Omental fat pad (tissue), 4 donors: Measurements from ENCODE around the gene ARHGAP8. TPM values are rescaled to one million over a fixed set of nuclear protein-coding genes. Genes with fewer than 3 reads are reported as not detected.

Experiments
- ATAC-seq: fragments of 150-250 bp; one replicate; pipeline ENCODE4 v1.9.1; 2016; ENCODE audit warnings: mild to moderate bottlenecking, moderate library complexity; ENCODE audit not compliant: low FRiP score
- DNase-seq: peaks from one replicate; pipeline ENCODE4 v3.0.0-alpha.2; 2019; ENCODE audit warnings: low spot score
- CTCF ChIP-seq, 3 donors: fragments of 450-650 bp; IDR thresholded peaks; one replicate each; pipeline ENCODE4 v1.5.1; 2016 to 2017; ENCODE audit warnings: antibody characterized with exemption in 3 of 3, mild to moderate bottlenecking in 3 of 3, moderate library complexity in 2 of 3
- total RNA-seq, 4 donors: library from RNA; depleted of rRNA; stranded (reverse); fragments of >200 nt; gene quantifications; one replicate each; pipeline ENCODE4 v1.1.0, GENCODE V29; 2016

The ARHGAP8 gene
- total RNA-seq, 4 donors from 2014 or later = 0.46 to 2.2 (median 1.9) TPM; not detected in 1

GRCh38 chr22:44825310-44826150, 73.2 kb downstream of the ARHGAP8 start:
- no peak for TF ChIP-seq CTCF (IDR thresholded peaks at IDR 0.05)
- ATAC-seq (no peak), DNase-seq (no peak)

- ATAC-seq = no peak
- no peak for DNase-seq
- no peak for TF ChIP-seq CTCF (IDR thresholded peaks at IDR 0.05)
These were observed 75.4 kb downstream of the ARHGAP8 start for GRCh38 chr22:44827666-44828190.

DNA sequence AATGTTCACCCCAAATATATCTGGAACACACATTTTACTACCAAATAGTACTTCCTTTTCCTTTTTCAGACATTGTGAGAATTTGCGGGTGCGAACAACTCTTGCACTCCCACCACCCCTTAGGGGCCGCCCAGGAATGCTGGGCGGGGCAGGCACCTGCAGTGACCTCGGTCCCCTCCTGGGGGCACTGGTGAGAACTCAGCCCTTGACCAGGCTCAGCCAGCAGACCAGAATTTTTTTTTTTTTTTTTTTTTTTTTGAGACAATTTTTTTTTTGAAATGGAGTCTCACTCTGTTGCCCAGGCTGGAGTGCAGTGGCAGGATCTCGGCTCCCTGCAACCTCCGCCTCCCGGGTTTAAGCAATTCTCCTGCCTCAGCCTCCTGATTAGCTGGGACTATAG, 75.8 kb downstream of the ARHGAP8 start:
- ATAC-seq = no peak
- DNase-seq = no peak
- no peak for TF ChIP-seq CTCF (IDR thresholded peaks at IDR 0.05)

- ATAC-seq = no peak
- no peak for DNase-seq
- no peak for TF ChIP-seq CTCF (IDR thresholded peaks at IDR 0.05)
These were observed 79.5 kb downstream of the ARHGAP8 start for GRCh38 chr22:44831885-44832284.

DNA sequence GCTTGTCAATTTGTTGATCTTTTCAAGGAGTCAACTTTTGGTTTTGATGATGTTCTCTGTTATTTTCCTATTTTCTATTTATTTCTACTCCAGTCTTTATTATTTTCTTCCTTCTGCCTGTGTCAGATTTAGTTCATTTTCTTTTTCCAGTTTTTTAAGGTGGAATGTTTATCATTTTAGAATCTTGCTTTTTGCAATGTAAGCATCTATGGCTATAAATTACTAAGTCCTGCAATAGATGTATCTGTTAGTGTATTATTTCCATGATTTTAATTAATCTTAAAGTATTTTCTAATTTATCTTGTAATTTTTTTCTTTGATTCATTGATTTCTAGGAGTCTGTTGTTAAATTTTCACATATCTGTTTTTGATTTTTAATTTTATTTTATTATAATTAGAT, 81.7 kb downstream of the ARHGAP8 start:
- ATAC-seq (no peak), DNase-seq (no peak)
- TF ChIP-seq CTCF (IDR thresholded peaks at IDR 0.05) = no peak

DNA sequence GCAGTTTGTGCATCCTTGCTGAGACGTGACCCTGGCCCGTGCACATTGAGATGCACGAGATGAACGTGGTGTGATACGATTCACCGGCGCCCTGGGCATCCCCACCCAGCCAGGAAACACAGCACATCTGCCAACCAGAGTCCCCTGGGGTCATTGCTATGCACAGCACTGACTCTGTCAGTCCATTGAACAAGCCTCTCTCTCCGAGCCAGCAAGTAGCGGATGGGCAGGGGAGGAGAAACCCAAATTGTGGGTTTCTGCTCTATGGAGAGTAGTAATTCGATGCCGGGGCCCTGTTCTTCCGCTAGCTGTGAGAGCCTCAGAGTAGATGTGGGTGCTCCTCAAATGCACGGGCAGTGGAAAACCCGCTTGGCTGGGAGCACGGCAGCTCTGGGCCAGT, 85.1 kb downstream of the ARHGAP8 start:
- ATAC-seq = no peak

More for the DNA sequence above, 85.1 kb downstream of the ARHGAP8 start:
- no peak for TF ChIP-seq CTCF (IDR thresholded peaks at IDR 0.05)
- no peak for DNase-seq
